ENCODE data around the gene FLYWCH1. TPM values are rescaled to one million over a fixed set of nuclear protein-coding genes. Genes with fewer than 3 reads are reported as not detected.

The FLYWCH1 gene
- total and polyA plus RNA-seq, 2 donors (not counting 3 experiments of a cell fraction or from before 2014, with no cell fraction given): 32.0 to 51.2 TPM

DNA sequence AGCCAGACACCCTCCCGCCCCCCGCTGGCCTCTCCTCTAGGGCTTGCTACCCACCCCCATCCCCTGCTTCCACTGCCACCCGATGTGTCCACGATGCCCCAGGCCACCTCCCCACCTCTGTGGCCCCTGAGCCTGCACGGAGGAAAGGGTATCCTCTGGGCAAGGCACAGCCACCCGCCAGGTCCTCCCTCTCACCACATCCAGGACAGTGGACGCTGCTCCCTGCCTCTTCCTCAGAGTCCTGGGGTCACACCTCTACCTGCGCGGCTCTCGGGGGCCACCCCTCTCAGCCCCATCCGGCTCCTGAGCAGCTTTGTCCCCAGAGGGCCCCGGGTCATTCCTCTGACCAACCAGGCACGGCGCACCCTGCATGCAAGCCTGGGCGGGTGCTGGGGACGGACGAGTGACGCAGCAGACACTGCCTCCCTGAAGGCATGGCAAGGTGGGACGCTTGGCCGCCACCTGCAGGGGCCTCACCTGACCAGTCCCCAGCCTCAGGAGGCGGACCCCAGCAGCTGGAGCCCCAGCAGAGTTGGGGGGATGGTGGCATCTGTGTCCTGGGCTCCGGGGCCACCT lies 24.8 kb downstream of the FLYWCH1 start:
- Histone ChIP-seq H4K20me1 (replicated peaks; ENCODE audit: control insufficient read depth, extremely low read depth, insufficient read depth, low read length) (no peaks in the 10 kb centered on the region), H3K4me3 (replicated peaks in 1 of 3; ENCODE audit: insufficient read depth in 1 of 3, low read depth in 1 of 3, low read length in 3 of 3) (no peak overlapping the region), H3K9ac (replicated peaks; ENCODE audit: extremely low read depth, insufficient read depth, low read length) (no peak overlapping the region), H3K9me1 (replicated peaks; ENCODE audit: control insufficient read depth, extremely low read depth, insufficient read depth, low read length) (no peaks in the 10 kb centered on the region), H3K36me3 (ENCODE audit: control insufficient read depth in 2 of 2, extremely low read depth in 1 of 2, insufficient read depth in 2 of 2, low read length in 2 of 2) (peaks cover 10 to 40% of the 10 kb centered on the region in 2 experiments), H2AFZ (ENCODE audit: low read depth, low read length) (no peak overlapping the region), H3K9me3 (replicated peaks; ENCODE audit: control insufficient read depth, insufficient read depth, low read length) (no peaks in the 10 kb centered on the region), H3K4me2 (ENCODE audit: insufficient read depth, low read length) (no peak overlapping the region), H3K27me3 (ENCODE audit: control insufficient read depth in 2 of 2, insufficient read depth in 2 of 2, low read length in 2 of 2) (no peaks in the 10 kb centered on the region), H3K27ac (ENCODE audit: insufficient read depth, low read depth, low read length) (no peak overlapping the region), H3K4me1 (ENCODE audit: control insufficient read depth, extremely low read depth, insufficient read depth, low read length) (no peaks in the 10 kb centered on the region), H3K79me2 (ENCODE audit: control insufficient read depth, insufficient read depth, low read length) (no peaks in the 10 kb centered on the region)
- no peak for DNase-seq (ENCODE audit: low read depth, low spot score)
- CTCF ChIA-PET: interaction anchor here (1.6 kb wide), 1 partner anchor 10 kb away, joined by 6 read pairs; no protein-coding TSS in a partner anchor
- dilution Hi-C loops (cut with MboI; ENCODE audit: extremely low pct_ligation_motif_present, low sequenced_read_pairs): no loop called here
- no TSS peak for BruUV-seq (replicated peaks)
- no peak for FAIRE-seq
- POLR2A ChIA-PET: no interaction called here
- intact Hi-C loops (cut with micrococcal nuclease): no loop called here
- no peak for TF ChIP-seq GATA2 (IDR thresholded peaks at IDR 0.05; ENCODE audit: insufficient read depth, insufficient read length, low read depth, low read length)
- no peak for TF ChIP-seq POLR2A (IDR thresholded peaks at IDR 0.05; ENCODE audit: low read depth, low read length)
- TF ChIP-seq JUN (IDR thresholded peaks at IDR 0.05; ENCODE audit: borderline replicate concordance, insufficient read depth, insufficient read length, low read depth): no peak
- no peak for TF ChIP-seq MYC (IDR thresholded peaks at IDR 0.05; ENCODE audit: low read depth, low read length)
- no peak for TF ChIP-seq POLR2AphosphoS5 (IDR thresholded peaks at IDR 0.05; ENCODE audit: insufficient read depth, low read depth, low read length)
- TF ChIP-seq, protein P1, sequence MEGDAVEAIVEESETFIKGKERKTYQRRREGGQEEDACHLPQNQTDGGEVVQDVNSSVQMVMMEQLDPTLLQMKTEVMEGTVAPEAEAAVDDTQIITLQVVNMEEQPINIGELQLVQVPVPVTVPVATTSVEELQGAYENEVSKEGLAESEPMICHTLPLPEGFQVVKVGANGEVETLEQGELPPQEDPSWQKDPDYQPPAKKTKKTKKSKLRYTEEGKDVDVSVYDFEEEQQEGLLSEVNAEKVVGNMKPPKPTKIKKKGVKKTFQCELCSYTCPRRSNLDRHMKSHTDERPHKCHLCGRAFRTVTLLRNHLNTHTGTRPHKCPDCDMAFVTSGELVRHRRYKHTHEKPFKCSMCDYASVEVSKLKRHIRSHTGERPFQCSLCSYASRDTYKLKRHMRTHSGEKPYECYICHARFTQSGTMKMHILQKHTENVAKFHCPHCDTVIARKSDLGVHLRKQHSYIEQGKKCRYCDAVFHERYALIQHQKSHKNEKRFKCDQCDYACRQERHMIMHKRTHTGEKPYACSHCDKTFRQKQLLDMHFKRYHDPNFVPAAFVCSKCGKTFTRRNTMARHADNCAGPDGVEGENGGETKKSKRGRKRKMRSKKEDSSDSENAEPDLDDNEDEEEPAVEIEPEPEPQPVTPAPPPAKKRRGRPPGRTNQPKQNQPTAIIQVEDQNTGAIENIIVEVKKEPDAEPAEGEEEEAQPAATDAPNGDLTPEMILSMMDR (IDR thresholded peaks at IDR 0.05; ENCODE audit: extremely low read depth in 1 of 2, insufficient read depth in 1 of 2, low read depth in 1 of 2, low read length in 2 of 2): no peak
- TF ChIP-seq, protein P2, sequence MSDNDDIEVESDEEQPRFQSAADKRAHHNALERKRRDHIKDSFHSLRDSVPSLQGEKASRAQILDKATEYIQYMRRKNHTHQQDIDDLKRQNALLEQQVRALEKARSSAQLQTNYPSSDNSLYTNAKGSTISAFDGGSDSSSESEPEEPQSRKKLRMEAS (IDR thresholded peaks at IDR 0.05; ENCODE audit: insufficient read depth, insufficient read length): no peak
- TF ChIP-seq FOS (IDR thresholded peaks at IDR 0.05; ENCODE audit: borderline replicate concordance, insufficient read depth, low read length): no peak
- no peak for TF ChIP-seq EZH2 (IDR thresholded peaks at IDR 0.05; ENCODE audit: borderline replicate concordance, low read depth, low read length, severe bottlenecking)

Data from endothelial cell of umbilical vein (primary cell).